Measurements from ENCODE around the gene SAMM50.

DNA sequence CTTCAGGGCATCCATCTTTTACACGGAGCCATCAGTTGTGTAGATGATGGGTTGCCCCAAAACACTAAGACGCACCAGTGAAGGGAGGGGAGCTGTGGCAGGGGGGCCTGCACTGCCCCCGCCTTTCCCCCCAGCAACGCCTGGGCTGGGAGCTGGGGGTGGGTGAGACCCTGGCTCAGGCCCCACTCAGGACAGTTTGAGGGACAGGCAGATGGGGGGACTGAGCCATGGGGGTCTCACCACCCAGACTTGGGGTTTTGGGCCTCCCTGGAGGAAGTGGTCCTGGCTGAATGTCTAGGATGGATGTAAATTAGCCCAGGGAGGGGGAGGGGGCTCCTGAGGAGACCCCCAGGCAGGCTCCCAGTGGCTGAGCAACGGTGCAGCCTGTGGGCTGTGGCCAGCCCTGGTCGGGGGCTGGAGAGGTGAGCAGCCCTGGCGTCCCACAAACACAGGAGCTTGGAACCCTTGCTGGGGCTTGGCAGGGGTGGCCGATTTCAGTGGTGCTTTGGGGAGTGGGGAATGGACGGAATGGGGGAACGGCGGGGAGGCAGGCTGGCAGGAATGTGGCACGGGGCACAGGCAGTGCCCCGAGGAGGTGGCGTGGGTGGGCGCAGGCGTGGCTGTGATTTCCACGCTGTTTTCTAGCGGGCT is 74.9 kb downstream of the SAMM50 start:
- TF ChIP-seq, protein P1, sequence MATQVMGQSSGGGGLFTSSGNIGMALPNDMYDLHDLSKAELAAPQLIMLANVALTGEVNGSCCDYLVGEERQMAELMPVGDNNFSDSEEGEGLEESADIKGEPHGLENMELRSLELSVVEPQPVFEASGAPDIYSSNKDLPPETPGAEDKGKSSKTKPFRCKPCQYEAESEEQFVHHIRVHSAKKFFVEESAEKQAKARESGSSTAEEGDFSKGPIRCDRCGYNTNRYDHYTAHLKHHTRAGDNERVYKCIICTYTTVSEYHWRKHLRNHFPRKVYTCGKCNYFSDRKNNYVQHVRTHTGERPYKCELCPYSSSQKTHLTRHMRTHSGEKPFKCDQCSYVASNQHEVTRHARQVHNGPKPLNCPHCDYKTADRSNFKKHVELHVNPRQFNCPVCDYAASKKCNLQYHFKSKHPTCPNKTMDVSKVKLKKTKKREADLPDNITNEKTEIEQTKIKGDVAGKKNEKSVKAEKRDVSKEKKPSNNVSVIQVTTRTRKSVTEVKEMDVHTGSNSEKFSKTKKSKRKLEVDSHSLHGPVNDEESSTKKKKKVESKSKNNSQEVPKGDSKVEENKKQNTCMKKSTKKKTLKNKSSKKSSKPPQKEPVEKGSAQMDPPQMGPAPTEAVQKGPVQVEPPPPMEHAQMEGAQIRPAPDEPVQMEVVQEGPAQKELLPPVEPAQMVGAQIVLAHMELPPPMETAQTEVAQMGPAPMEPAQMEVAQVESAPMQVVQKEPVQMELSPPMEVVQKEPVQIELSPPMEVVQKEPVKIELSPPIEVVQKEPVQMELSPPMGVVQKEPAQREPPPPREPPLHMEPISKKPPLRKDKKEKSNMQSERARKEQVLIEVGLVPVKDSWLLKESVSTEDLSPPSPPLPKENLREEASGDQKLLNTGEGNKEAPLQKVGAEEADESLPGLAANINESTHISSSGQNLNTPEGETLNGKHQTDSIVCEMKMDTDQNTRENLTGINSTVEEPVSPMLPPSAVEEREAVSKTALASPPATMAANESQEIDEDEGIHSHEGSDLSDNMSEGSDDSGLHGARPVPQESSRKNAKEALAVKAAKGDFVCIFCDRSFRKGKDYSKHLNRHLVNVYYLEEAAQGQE (IDR thresholded peaks at IDR 0.05; ENCODE audit: unreplicated experiment) = no peak
- TF ChIP-seq, protein P2, sequence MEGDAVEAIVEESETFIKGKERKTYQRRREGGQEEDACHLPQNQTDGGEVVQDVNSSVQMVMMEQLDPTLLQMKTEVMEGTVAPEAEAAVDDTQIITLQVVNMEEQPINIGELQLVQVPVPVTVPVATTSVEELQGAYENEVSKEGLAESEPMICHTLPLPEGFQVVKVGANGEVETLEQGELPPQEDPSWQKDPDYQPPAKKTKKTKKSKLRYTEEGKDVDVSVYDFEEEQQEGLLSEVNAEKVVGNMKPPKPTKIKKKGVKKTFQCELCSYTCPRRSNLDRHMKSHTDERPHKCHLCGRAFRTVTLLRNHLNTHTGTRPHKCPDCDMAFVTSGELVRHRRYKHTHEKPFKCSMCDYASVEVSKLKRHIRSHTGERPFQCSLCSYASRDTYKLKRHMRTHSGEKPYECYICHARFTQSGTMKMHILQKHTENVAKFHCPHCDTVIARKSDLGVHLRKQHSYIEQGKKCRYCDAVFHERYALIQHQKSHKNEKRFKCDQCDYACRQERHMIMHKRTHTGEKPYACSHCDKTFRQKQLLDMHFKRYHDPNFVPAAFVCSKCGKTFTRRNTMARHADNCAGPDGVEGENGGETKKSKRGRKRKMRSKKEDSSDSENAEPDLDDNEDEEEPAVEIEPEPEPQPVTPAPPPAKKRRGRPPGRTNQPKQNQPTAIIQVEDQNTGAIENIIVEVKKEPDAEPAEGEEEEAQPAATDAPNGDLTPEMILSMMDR (conservative IDR thresholded peaks at IDR 0.05; ENCODE audit: low read depth in 2 of 2) = no peak
- no peak for TF ChIP-seq JUNB (IDR thresholded peaks at IDR 0.05; ENCODE audit: unreplicated experiment)
- no peak for TF ChIP-seq EZH2 (IDR thresholded peaks at IDR 0.05; ENCODE audit: low read depth, unreplicated experiment)
- TF ChIP-seq ZNF114 (CRISPR knock-in tag; IDR thresholded peaks at IDR 0.05) = no peak
- TF ChIP-seq CREB1 (CRISPR knock-in tag; IDR thresholded peaks at IDR 0.05; ENCODE audit: low read depth) = no peak
- TF ChIP-seq POLR2AphosphoS5 (IDR thresholded peaks at IDR 0.05; ENCODE audit: low read depth) = no peak
- TF ChIP-seq EZH2phosphoT487 (IDR thresholded peaks at IDR 0.05; ENCODE audit: unreplicated experiment) = no peak
- TF ChIP-seq, protein P3, sequence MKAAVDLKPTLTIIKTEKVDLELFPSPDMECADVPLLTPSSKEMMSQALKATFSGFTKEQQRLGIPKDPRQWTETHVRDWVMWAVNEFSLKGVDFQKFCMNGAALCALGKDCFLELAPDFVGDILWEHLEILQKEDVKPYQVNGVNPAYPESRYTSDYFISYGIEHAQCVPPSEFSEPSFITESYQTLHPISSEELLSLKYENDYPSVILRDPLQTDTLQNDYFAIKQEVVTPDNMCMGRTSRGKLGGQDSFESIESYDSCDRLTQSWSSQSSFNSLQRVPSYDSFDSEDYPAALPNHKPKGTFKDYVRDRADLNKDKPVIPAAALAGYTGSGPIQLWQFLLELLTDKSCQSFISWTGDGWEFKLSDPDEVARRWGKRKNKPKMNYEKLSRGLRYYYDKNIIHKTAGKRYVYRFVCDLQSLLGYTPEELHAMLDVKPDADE (IDR thresholded peaks at IDR 0.05) = no peak
